NCI-H2196 treated with DMSO at 0.1 percent for 48 hours (cell line): ENCODE data around the gene GSK3B.

Source experiments
- DNase-seq: peaks from one replicate; lab custom pipeline; 2025; ENCODE audit not compliant: unreplicated experiment; lab: John Stamatoyannopoulos, UW

Gene GSK3B

GRCh38 chr3:120098710-120099109 lies 4.5 kb upstream of the GSK3B start:
- DNase-seq, result no peak

GRCh38 chr3:120095979-120096426 lies 1.8 kb upstream of the GSK3B start:
- peak; percentile 60 for DNase-seq

GRCh38 chr3:120095226-120095978 lies 1.2 kb upstream of the GSK3B start:
- DNase-seq, result peak; percentile 96

- DNase-seq, result peak; percentile 100
Observed at GRCh38 chr3:120094776-120095225, 554 bp upstream of the GSK3B start.

- DNase-seq, result no peak
Observed at GRCh38 chr3:120093119-120093910, 932 bp downstream of the GSK3B start.

- no peak for DNase-seq
Observed at GRCh38 chr3:120092474-120092873, 1.8 kb downstream of the GSK3B start.

GRCh38 chr3:120090422-120090821 lies 3.8 kb downstream of the GSK3B start:
- DNase-seq, result no peak

- no peak for DNase-seq
Observed at GRCh38 chr3:120089089-120089488, 5.2 kb downstream of the GSK3B start.

- no peak for DNase-seq
Observed at GRCh38 chr3:120088622-120089021, 5.6 kb downstream of the GSK3B start.

- DNase-seq, result no peak
Observed at GRCh38 chr3:120081719-120082118, 12.5 kb downstream of the GSK3B start.

- DNase-seq, result no peak
Observed at GRCh38 chr3:120080836-120081235, 13.4 kb downstream of the GSK3B start.

- no peak for DNase-seq
Observed at GRCh38 chr3:120077731-120078130, 16.5 kb downstream of the GSK3B start.

- DNase-seq, result no peak
Observed at GRCh38 chr3:120072867-120073525, 21.3 kb downstream of the GSK3B start.

- DNase-seq, result no peak
Observed at GRCh38 chr3:120071259-120071658, 23.0 kb downstream of the GSK3B start.

- DNase-seq, result no peak
Observed at GRCh38 chr3:120070263-120070981, 23.8 kb downstream of the GSK3B start.

GRCh38 chr3:120067083-120067482 lies 27.2 kb downstream of the GSK3B start:
- no peak for DNase-seq

GRCh38 chr3:120066634-120067033 lies 27.6 kb downstream of the GSK3B start:
- no peak for DNase-seq

GRCh38 chr3:120064641-120065040 lies 29.6 kb downstream of the GSK3B start:
- DNase-seq, result no peak

- no peak for DNase-seq
Observed at GRCh38 chr3:120062474-120062873, 31.8 kb downstream of the GSK3B start.

GRCh38 chr3:120059081-120059864 lies 35.0 kb downstream of the GSK3B start:
- DNase-seq, result no peak
